Subcutaneous adipose tissue (tissue), 4 donors: ENCODE measurements around the gene TUBA4A. TPM values are rescaled to one million over a fixed set of nuclear protein-coding genes. Genes with fewer than 3 reads are reported as not detected.

ENCODE experiments used
- total RNA-seq, 4 donors: library from RNA; depleted of rRNA; stranded (reverse); fragments of >200 nt; gene quantifications; one replicate each; pipeline ENCODE4 v1.1.0, GENCODE V29; 2016
- TF ChIP-seq, protein P1 (sequence below): fragments of 450-650 bp; IDR thresholded peaks from one replicate; pipeline ENCODE4 v1.5.1; 2016; ENCODE audit warnings: low read depth, mild to moderate bottlenecking, control low read depth, antibody characterized with exemption, moderate library complexity

The TUBA4A gene
- total RNA-seq, 4 donors from 2014 or later: 7.2 to 31.8 (median 9.2) TPM

DNA sequence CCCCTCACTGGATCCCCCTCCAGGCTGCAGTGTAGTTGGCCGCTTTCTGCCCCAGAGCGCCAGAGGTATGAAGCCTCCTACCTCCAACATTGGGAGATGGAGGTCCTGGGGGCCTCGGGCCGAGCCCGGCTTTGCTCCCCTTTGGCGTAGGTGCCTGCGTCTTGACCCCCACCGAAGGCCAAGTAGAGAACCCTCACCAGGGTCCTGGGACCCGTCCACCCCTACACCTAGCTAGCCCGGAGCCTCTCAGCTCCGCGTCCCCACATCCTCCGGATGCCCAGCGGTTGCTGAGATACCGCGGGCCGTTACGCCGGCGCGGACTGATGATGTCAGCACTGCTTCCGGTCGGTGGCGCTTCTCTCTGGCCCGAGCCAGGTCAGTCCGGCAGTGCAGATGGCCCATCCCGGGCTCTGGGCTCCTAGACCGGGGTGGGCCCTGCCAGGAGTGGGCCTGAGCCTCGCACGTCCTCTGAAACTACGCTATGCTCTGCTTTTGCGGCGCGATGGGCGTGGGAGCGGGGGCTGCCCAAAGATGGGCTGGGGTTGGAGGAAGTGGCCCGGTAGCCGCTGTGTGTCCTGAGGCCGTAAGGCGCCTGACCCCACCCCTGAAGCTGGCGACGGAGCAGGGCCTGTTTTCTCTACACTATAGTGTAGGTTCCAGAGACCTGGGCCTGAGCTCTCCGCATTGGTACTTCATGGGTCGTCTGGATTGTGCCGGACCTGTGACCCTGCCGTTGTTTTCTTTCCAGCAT is 8.4 kb downstream of the TUBA4A start, which contains the start of the genes GLB1L and STK16:
Gene GLB1L (minus strand): TSS at position 297 of the 751 bp plus-strand sequence. CDS start 1,871 bp downstream, outside the sequence.
Gene STK16 (plus strand): TSS at position 332 of the 751 bp plus-strand sequence. CDS start 521 bp downstream, outside the sequence.
- TF ChIP-seq, protein P1, sequence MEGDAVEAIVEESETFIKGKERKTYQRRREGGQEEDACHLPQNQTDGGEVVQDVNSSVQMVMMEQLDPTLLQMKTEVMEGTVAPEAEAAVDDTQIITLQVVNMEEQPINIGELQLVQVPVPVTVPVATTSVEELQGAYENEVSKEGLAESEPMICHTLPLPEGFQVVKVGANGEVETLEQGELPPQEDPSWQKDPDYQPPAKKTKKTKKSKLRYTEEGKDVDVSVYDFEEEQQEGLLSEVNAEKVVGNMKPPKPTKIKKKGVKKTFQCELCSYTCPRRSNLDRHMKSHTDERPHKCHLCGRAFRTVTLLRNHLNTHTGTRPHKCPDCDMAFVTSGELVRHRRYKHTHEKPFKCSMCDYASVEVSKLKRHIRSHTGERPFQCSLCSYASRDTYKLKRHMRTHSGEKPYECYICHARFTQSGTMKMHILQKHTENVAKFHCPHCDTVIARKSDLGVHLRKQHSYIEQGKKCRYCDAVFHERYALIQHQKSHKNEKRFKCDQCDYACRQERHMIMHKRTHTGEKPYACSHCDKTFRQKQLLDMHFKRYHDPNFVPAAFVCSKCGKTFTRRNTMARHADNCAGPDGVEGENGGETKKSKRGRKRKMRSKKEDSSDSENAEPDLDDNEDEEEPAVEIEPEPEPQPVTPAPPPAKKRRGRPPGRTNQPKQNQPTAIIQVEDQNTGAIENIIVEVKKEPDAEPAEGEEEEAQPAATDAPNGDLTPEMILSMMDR: no peak

DNA sequence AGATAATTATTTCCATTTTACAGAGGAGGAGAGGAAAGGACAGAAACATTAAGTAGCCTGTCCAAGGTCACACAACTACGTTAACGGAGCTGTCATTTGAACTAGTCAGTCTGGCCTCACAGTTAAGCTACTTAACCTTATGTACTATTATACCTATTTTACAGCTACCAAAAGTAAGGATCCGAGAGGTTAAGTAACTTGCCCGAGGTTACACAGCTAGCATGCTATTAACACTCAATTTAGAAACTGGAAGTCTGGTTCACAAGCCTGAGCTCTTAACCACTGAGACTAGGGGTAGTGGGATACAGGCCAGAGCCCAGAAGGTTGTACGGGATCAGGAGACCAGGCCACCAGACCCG is 8.9 kb downstream of the TUBA4A start:
- TF ChIP-seq, protein P1: no peak

DNA sequence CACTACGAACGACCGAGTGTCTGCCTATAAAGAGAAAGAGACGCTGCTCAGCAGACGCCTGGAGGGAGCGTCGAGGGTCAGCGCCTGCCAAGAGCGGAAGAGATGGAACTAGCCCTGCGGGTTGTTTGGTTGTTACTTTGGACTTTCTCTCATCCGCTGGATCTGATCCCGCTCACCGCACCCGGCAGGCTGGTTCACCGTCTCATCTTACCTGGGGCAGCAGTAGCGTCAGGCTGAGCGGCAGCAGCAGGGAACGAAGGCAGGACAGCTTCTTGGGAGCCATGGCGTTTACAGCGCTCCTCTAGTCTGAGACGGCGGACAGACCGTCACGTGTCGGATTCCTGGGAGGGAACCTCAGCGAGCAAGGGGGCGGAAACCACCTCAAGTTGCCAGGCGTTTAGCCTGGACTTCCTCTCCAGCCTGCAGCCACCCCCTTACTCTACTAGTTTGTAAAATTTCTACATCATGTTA is 10.4 kb downstream of the TUBA4A start:
- TF ChIP-seq, protein P1: no peak

DNA sequence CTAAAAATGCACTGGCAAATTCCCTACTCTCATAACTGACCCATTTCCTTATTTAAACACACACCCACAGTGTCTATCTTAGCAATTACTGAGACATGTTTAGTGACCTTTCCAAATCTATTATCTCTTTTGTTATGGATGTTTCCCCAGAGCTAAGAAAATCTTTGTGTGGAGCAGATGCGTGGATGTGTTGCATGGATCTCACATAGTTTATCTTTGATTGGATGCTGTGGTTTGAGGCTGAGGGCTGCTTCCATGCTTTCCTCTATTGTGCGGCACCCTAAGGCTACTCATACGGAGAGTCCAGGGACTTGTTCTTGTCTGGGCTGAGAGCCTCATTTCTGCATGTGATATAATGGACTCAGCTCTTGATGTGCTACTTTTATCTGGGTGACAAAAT is 19.4 kb downstream of the TUBA4A start:
- TF ChIP-seq, protein P1: no peak

DNA sequence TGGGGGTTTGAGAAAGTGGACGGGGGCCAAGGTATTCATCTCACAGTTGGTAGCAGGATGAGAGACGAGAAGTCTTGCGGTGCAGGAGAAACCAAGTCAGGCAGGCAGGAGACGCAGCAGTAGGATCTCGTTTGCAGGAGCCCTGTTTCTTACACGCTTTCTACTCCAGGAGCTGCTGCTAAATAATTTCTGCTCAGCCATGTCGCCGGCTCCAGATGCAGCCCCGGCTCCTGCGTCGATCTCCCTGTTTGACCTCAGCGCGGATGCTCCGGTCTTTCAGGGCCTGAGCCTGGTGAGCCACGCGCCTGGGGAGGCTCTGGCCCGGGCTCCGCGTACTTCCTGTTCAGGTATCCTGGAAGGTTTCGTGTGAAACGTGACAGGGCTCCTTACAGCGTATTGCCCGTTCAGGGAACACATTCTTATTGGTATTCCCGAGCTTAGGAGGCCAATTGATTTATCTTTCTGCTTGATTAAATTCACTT is 23.6 kb downstream of the TUBA4A start:
- TF ChIP-seq, protein P1: no peak

DNA sequence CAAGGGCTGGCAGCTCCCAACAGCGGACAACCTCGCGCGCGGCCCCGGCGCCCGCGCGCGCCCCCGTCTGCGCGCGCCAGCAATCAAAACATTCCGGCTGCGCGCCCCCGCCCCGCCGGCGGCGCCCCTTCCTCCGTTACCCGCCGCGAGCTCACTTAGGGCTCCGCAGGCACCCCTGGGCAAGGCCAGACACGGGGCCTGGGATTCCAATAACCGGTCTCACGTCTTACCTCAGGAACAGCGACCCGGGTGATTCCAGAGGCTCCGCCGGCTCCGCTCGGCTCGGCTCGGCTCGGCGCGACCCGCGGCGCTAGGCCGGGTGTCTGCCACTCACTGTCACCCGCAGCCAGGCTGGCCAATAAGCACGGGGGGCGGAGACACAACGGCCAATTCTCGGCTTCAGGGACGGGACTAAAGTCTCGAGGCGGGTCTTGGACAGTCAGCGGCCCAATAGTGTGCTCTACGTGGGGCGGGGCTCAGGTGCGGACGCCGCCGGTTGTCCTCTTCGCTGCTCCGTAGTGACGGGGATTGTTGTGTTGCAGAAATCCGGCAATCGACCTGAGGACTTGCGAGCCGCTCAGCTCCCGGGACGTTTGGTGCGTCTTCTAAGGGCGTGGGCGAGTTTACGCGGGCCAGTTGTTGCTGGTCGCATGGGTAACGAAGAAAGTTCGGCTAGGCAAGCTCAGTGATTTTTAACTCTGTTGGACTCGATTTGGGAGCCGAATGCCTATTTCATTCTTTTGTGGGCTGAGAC is 24.2 kb downstream of the TUBA4A start, which contains the start of the genes ANKZF1 and ATG9A:
Gene ANKZF1 (plus strand): TSS at position 502 of the 754 bp plus-strand sequence. CDS start 452 bp downstream, outside the sequence.
Gene ATG9A (minus strand): TSS at position 332 of the 754 bp plus-strand sequence. CDS start 1,612 bp downstream, outside the sequence.
- TF ChIP-seq, protein P1: no peak

DNA sequence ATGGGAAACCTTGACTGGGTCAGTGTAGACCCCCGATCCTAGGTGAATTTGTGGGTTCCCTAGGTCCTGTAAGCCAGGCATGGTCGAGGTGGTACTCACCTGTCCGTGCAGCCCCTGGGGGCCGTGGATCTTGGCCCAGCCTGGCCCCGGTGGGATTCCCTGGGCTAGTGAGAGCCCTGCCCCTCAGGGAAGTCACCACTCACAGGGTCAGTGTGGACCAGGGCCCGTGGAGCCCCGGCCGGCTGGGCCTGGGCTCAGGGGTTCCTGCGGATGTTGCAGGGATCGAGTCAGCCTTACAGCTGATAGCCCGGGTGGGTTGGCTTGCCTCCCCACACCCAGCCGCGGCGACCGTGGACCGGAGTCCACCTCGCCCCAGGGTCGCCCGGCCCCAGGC is 24.8 kb downstream of the TUBA4A start:
- TF ChIP-seq, protein P1: no peak
